Measurements from ENCODE around the gene SPDYE18. TPM values are rescaled to one million over a fixed set of nuclear protein-coding genes. Genes with fewer than 3 reads are reported as not detected.
"Not testable (repeated sequence)": the region's sequence is repeated elsewhere in the genome, so short reads cannot be mapped to it uniquely, and the experiment has no call there.

Gene SPDYE18, protein sequence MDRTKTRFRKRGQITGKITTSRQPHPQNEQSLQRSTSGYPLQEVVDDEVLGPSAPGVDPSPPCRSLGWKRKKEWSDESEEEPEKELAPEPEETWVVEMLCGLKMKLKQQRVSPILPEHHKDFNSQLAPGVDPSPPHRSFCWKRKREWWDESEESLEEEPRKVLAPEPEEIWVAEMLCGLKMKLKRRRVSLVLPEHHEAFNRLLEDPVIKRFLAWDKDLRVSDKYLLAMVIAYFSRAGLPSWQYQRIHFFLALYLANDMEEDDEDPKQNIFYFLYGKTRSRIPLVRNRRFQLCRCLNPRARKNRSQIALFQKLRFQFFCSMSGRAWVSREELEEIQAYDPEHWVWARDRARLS
- total RNA-seq, result 0.22 TPM
- long read RNA-seq, partial matches to known transcripts, result 0 of 1 reads
- long read RNA-seq, other reads (novel, unspliced or antisense), result 1 of 1 reads

DNA sequence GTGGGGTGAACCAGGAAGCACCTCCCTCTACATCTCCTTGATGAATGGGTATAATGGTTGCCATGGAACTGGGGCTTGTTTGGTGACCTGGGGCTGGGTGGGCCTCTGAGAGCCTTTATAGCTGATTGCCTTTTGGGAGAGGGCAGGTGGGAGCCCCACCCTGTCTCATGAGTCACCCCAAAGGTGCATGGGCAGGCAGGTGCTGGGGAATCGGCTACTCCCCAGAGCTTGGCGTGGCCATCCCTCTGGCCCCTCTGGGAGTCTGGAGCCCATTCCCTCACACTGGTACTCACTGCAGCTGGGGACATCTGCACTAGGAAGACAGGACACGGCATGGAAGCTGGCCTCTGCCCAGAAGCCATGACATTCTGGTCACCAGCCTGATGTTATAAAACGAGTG, at the start of gene SPDYE18:
TSS of gene SPDYE18 (minus strand) at position 2 of the 400 bp plus-strand sequence. CDS start 2,046 bp downstream, outside the sequence.
- intact Hi-C loops (cut with DNase I); DNase-seq; ATAC-seq (ENCODE audit: poor library complexity): not testable (repeated sequence)

DNA sequence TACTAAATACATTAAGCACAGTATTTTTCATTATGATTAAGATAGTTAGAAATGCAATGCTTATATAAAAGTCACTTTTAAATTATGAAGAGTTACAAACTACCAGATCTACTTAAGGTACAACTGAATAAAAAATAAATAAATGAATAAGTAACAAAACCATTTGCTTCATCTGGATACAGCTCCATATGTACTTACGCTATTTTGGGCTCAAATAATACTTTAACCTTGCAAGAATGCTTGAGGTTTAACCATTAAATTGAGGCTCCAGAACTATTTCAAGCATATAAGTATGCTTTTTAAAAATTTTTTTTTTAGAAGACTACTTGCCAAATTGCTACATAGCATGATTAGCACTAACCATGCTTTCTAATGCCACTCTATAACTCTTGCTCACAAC, 46.0 kb upstream of the SPDYE18 start:
- ATAC-seq (ENCODE audit: poor library complexity); intact Hi-C loops (cut with DNase I); DNase-seq: not testable (repeated sequence)

DNA sequence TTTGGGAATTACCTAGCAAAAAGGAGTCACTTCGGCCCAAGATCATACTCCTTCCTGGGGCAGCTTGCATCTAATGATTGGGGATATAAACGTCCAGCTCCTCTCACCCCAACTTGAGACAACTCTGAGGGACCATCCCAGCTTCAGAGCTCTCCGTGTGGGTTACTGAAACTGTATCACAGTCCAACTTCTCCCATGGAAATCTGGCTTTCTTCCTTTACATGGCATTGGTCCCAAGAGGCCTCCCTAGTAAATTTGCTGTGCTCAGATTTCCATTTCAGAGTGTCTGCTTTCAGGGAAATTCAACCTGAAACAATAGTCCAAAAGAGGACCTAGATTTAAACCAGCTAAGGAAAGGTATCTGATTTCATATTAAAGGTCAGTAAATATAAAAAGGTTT, 45.3 kb upstream of the SPDYE18 start:
- DNase-seq; intact Hi-C loops (cut with DNase I): not testable (repeated sequence)
- peak; percentile 62 for ATAC-seq (ENCODE audit: poor library complexity)

DNA sequence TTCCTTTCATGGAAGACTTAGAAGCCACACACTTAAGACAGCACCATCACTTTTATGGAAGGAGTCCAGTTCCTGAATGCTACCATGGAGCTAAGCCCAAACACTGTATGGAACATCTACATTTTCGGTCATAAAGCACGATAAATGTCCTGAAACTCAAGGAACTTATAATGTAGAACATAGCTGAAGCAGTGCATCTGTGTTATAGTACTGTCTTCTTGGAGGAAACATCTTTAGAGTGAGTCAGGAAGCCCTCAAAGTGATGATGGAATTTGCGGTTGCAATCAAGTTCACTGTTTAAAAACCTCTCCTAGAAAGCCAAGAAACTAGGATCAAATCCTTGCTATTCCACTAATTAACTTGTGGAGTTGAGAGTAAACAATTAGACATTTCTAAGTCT, 43.5 kb upstream of the SPDYE18 start:
- ATAC-seq (ENCODE audit: poor library complexity); DNase-seq; intact Hi-C loops (cut with DNase I): not testable (repeated sequence)

DNA sequence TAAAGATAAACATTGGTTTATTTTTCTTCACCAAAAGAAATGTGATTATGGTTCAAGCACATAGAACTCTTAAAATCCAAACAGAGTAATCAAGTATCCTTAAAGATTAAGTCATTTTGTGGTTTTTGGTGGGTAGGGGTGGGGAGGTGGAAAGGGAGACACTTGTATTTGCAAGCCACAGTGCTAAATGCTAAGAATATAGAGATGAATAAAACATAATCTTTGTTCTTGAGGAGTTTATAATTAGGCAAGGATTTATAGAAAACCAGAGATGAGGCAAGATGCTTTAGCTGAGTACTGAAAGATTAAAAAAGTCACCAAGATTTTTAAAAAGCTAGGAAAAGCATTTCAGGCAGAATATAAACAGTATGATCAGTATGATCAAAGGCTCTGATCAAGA, 40.3 kb upstream of the SPDYE18 start:
- ATAC-seq (ENCODE audit: poor library complexity); DNase-seq; intact Hi-C loops (cut with DNase I): not testable (repeated sequence)

DNA sequence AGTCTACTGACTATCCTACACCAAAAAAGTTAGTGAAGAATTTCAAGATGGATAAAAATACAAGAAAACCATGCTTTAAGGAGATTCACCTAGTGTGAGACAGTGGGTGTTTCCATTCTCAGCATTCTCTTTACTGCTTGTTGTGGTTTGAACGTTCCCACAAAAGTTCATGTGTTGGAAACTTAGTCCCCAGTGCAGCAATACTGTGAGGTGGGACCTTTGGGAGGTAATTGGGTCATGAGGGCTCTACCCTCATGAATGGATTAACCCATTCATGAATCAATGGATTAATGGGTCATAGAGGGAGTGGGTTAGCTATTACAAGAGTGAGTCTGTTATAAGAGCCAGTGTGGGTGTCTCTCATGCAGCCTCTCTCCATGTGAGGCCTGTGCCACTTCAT, 38.8 kb upstream of the SPDYE18 start:
- ATAC-seq (ENCODE audit: poor library complexity); DNase-seq; intact Hi-C loops (cut with DNase I): not testable (repeated sequence)

DNA sequence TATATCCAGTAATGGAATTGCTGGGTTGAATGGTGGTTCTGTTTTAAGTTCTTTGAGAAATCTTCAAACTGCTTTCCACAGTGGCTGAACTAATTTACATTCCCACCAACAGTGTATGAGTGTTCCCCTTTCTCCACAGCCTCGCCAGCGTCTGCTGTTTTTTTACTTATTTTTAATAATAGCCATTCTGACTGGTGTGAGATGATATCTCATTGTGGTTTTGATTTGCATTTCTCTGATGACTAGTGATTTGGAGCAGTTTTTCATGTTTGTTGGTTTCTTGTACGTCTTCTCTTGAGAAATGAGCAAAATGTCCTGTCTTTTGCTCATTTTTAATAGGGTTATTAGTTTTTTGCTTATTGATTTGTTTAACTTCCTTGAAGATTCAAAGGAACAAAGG, 38.1 kb upstream of the SPDYE18 start:
- intact Hi-C loops (cut with DNase I); DNase-seq; ATAC-seq (ENCODE audit: poor library complexity): not testable (repeated sequence)

DNA sequence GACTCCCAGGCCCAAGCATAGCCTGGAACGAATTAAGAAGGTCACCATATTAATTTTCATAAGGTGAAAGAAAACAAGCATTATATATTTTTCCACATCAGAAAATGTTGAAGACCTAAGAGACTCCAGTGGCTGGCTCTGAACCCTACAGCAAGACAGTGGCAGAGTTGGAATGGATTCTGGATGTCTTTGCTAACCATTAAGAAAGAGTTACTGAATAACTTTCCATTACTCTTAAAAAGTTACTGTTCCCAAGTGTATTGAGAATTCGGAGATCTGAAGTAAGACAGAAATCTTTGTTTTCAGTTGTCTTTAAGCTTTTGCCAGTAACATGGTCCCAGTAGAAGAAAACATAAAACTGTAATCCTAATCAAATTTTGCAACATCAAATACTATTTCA, 29.9 kb upstream of the SPDYE18 start:
- intact Hi-C loops (cut with DNase I); DNase-seq; ATAC-seq (ENCODE audit: poor library complexity): not testable (repeated sequence)

DNA sequence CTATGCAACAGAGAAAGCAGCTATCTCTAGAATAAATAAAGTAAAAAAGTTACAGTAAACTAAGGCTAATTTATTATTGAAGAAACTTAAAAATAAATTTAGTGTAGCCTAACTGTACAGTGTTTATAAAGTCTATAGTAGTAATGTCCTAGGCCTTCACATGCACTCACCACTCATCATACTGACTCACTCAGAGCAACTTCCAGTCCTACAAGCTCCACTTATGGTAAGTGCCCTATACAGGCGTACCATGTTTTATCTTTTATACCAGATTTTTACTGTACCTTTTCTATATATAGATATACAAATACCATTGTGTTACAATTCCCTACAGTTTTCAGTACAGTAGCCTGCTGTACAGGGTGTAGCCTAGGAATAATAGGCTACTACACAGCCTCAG, 19.8 kb upstream of the SPDYE18 start:
- ATAC-seq (ENCODE audit: poor library complexity); intact Hi-C loops (cut with DNase I); DNase-seq: not testable (repeated sequence)

DNA sequence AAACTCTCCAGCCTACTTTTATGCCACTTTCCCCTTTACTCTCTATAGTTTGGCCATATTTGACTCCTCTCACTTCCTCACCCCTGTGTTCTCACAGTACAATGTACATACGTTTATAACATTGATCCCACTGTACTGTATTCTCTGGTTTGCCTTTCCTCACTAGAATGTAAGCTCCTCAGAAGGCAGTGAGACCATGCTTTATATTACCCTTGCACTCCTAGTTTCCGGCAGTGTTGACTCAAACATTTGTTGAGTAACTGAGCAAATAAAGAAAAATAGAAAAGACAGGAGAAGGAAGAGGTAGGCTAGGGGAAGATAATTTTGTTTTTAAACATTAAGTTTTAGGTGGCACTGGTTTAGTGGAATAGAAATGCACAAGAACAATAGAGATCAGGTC, 17.9 kb upstream of the SPDYE18 start:
- intact Hi-C loops (cut with DNase I); DNase-seq: not testable (repeated sequence)
- ATAC-seq (ENCODE audit: poor library complexity), result peak; percentile 11

DNA sequence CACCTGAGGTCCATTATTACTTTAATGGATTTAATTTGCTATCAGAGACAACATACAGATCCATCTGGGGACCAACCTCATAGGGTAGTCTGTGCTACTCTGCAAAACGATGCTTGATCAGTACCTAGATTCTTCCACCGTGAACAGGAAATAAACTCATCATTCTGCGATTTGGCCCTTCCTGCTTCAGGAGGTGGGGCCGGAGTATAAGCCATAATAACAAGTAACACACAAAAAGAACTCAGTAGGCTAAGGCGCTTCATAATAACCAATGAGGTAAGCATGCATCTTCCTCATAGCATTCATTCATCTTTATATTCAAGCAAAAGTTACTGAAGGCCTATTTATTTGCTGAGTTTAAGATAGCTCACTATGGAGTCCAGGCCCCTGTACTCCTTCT, 17.3 kb upstream of the SPDYE18 start:
- intact Hi-C loops (cut with DNase I); DNase-seq; ATAC-seq (ENCODE audit: poor library complexity): not testable (repeated sequence)

DNA sequence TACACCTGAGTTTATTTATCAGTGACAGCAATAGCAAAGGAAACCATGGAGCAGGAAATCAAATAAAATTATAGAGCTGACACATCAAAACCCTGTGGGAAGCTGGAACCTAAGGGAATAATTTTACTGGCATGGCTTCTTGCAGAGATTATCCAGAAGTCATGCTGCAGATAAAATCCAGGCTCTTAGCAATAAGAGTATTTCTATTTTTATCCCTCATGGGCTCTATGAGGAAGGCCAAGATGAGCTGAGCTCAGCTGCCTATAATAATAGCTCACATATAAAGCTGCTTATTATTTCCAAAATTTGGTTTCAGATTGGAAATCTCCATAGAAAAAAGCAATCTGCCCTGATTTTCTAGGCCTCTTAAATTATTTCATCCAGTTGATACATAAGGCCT, 16.8 kb upstream of the SPDYE18 start:
- DNase-seq; intact Hi-C loops (cut with DNase I): not testable (repeated sequence)
- ATAC-seq (ENCODE audit: poor library complexity), result peak; percentile 97

DNA sequence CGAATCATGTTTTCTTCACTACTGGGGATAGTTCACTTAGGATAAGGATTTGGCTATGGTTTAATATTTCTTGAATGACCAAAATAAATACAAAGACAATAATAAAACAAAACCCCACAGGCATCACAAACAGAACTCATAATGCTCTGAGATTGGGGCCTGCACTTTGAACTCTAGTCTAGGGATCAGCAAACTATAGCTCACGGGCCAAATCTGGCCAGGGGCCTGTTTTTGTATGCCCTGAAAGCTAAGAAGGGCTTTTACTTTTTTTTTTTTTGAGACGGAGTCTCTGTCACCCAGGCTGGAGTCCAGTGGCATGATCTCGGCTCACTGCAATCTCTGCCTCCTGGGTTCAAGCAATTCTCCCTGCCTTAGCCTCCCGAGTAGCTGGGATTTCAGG, 14.7 kb upstream of the SPDYE18 start:
- intact Hi-C loops (cut with DNase I); DNase-seq; ATAC-seq (ENCODE audit: poor library complexity): not testable (repeated sequence)

DNA sequence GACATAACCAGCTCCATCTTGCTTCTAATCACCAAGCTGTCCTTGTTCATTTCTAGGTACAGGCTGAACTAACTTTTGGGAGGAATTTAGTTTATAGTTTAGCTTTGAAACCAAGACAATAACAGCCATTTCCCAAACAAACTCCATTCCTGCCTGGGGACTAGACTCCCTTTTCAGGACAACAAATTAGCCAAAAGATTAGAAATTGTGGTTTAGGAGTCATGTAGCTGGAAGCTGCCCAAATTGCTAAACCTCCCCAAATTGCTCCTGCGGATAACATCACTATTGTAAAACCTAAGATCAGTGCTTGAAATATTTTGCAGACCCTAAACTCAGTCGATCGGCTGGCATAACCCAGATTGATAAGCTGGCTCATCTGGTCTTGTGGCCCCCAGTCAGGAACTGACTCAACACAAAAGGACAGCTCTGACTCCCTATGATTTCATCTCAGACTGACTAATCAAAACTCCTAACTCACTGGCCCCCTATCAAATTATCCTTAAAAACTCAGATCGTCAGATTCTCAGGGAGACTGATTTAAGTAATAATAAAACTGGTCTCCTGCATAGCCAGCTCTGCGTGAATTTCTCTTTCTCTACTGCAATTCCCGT, 12.5 kb upstream of the SPDYE18 start:
- intact Hi-C loops (cut with DNase I); DNase-seq; ATAC-seq (ENCODE audit: poor library complexity): not testable (repeated sequence)

DNA sequence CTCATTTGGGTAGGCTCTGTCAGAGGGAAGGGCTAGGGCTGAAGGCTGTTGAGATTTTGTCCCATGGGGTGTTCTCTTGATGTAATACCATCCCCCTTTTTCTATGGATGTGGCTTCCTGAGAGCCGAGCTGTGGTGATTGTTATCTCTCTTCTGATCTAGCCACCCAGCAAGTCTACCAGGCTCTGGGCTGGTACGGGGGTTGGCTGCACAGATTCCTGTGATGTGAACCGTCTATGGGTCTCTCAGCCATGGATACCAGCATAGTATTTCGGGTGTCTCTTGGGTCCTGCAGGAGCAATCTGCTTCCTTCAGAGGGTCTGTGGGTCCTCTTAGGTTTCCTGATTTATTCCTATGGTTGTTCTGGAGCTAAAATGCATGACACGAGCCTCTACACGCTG, 8.8 kb upstream of the SPDYE18 start:
- DNase-seq; intact Hi-C loops (cut with DNase I); ATAC-seq (ENCODE audit: poor library complexity): not testable (repeated sequence)

DNA sequence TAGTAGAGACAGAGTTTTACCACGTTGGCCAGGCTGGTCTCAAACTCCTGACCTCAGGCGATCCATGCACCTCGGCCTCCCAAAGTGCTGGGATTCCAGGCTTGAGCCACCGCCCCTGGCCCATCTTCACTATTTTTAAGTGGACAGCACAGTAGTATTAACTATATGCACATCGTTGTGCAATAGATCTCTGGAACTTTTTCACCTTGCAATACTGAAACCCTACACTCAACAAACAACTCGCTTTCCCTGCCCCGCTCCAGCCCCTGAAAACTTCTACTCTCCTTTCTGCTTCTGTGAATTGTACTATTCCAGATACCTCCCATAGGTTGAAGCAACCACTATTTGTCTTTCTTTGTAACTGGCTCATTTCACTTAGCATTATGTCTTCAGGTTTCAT, 3.5 kb upstream of the SPDYE18 start:
- intact Hi-C loops (cut with DNase I); ATAC-seq (ENCODE audit: poor library complexity); DNase-seq: not testable (repeated sequence)

DNA sequence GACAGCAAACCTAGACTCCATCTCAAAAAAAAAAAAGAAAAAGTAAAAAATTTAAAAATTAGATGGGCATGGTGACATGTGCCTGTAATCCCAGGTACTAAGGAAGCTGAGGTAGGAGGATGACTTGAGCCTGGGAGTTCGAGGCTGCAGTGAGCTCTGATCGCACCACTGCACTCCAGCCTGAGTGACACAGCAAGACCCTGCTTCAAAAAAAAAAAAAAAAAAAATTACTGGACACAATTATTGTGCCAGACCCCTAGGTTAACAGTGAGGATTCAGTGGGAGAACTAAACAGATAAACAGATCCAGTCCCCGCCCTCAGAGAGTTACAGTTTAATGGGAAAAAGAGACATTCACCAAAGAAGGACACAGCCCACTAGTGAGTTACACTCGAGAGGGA, 1.4 kb upstream of the SPDYE18 start:
- DNase-seq; intact Hi-C loops (cut with DNase I): not testable (repeated sequence)
- ATAC-seq (ENCODE audit: poor library complexity), result peak; percentile 34

DNA sequence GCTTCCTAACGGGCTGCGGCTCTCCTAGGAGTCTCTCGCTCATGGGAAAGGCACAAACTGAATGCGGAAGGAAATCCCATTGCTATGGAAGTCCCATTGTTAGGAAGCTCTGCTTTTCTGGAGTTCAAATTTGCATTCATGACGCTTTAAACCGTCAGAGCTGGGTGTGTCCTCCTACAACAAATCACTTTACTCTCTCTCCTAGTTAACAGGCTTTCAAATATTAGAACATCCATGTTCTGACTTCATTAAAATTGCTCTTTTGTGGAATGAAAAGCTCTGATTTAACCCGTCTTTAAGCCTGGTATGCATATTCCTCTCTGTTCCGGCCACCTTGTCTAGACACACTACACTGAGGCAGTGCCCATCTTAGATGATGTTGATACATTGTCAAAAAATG, 30.1 kb downstream of the SPDYE18 start, which contains the start of gene SPDYE17:
TSS of gene SPDYE17 (minus strand) at position 101 of the 400 bp plus-strand sequence. CDS start 1,791 bp downstream, outside the sequence.
- DNase-seq; ATAC-seq (ENCODE audit: poor library complexity); intact Hi-C loops (cut with DNase I): not testable (repeated sequence)

DNA sequence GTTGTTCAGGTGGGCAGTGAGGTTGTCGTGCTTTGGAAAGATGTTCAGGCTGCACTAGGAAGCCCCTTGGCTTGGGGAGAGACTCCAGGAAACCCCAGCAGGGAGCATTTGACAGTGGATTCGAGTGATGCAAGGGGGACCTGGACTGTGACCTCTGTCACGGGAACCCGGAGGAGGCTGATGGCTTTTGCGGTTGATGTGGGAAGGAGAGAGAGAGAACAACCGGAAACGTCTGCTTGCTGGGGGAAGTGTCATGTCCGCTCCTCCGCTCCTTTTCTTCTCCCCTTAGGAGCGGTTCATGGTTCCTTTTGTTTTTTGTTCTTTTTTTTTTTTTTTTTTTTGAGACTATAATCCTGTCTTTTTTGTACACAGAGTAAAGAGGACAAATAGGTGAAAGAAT, 36.0 kb downstream of the SPDYE18 start:
- DNase-seq; intact Hi-C loops (cut with DNase I); ATAC-seq (ENCODE audit: poor library complexity): not testable (repeated sequence)

Data from Right ventricle myocardium superior (tissue), 1 donor.